HepG2 (cell line): ENCODE data around the gene PAFAH1B2. TPM values are rescaled to one million over a fixed set of nuclear protein-coding genes. Genes with fewer than 3 reads are reported as not detected.

Source experiments
- ATAC-seq: fragments of 200-7000 bp; cut with Tn5 transposase; 3 replicates; pipeline ENCODE4 v1.9.1; 2020; ENCODE audit warnings: mild to moderate bottlenecking, moderate library complexity
- BruUV-seq: library from RNA; stranded (reverse); fragments of 400-500 nt; replicated peaks from 2 replicates; lab custom pipeline; 2021; lab: Mats Ljungman, UMichigan
- CTCF ChIA-PET: fragments of 300-600 bp; formaldehyde crosslinking; extraction: SDS; loops from one replicate; lab custom pipeline; 2021; ENCODE audit warnings: low total read pairs, inconsistent platforms, low intra/inter-chr PET ratio; lab: Yijun Ruan, JAX
- POLR2A ChIA-PET: fragments of 350-600 bp; sonication (Branson Sonifier 250); formaldehyde crosslinking; loops from one replicate; lab custom pipeline; 2020; ENCODE audit warnings: antibody characterized with exemption, inconsistent platforms; lab: Yijun Ruan, JAX
- DNase-seq: peaks from one replicate; pipeline ENCODE4 v3.0.0-alpha.2; 2015; ENCODE audit warnings: low spot score
- FAIRE-seq: peaks from 3 replicates; lab custom pipeline; 2011; peaks lifted over from hg19 to GRCh38; lab: Jason Lieb, UNC
- H2AFZ ChIP-seq: one replicate; pipeline ENCODE4 v1.6.1; 2011; ENCODE audit warnings: low read length, inconsistent platforms
- H3K27ac ChIP-seq: fragments of 300-600 bp; 3 replicates; pipeline ENCODE4 v1.8.0; 2011; ENCODE audit warnings: mixed run types, mild to moderate bottlenecking, mixed read lengths, low read length, inconsistent platforms; ENCODE audit not compliant: insufficient read depth; ENCODE audit errors: extremely low read length
- H3K27me3 ChIP-seq, 2 experiments: fragments of 200-600 bp in 1 of 2; 2 replicates in 1 of 2; 3 replicates in 1 of 2; pipeline versions ENCODE4 v1.6.0 to v1.8.0; 2011; ENCODE audit warnings: low read length in 2 of 2, mild to moderate bottlenecking in 2 of 2, moderate library complexity in 2 of 2, inconsistent platforms in 1 of 2; ENCODE audit not compliant: insufficient read depth in 2 of 2, control insufficient read depth in 1 of 2
- H3K36me3 ChIP-seq, 2 experiments: fragments of 200-600 bp in 1 of 2; replicated peaks in 1 of 2; 2 replicates in 1 of 2; 3 replicates in 1 of 2; pipeline versions ENCODE4 v1.5.1 to v1.8.0; 2011; ENCODE audit warnings: low read length in 2 of 2, inconsistent platforms in 1 of 2; ENCODE audit not compliant: insufficient read depth in 2 of 2, control insufficient read depth in 1 of 2
- H3K4me1 ChIP-seq: 2 replicates; pipeline ENCODE4 v1.5.1; 2012; ENCODE audit warnings: low read length, inconsistent platforms; ENCODE audit not compliant: insufficient read depth
- H3K4me2 ChIP-seq: 2 replicates; pipeline ENCODE4 v1.6.0; 2011; ENCODE audit warnings: low read depth, low read length, inconsistent platforms
- H3K4me3 ChIP-seq, 3 experiments: fragments of 200-600 bp in 1 of 3; sonication (generic), shearing (Covaris generic) in 1 of 3; replicated peaks in 1 of 3; 2 replicates each; pipeline ENCODE4 v1.5.1; 2011 to 2016; ENCODE audit warnings: low read length in 3 of 3, inconsistent platforms in 2 of 3, low read depth in 2 of 3, mild to moderate bottlenecking in 2 of 3, control low read depth in 1 of 3, mixed read lengths in 1 of 3; ENCODE audit not compliant: insufficient read depth in 1 of 3
- H3K79me2 ChIP-seq: one replicate; pipeline ENCODE4 v1.6.1; 2011; ENCODE audit warnings: low read length, inconsistent platforms; ENCODE audit not compliant: insufficient read depth
- H3K9ac ChIP-seq: 2 replicates; pipeline ENCODE4 v1.6.0; 2011; ENCODE audit warnings: mild to moderate bottlenecking, low read depth, low read length, inconsistent platforms; ENCODE audit not compliant: insufficient read depth
- H3K9me3 ChIP-seq: 2 replicates; pipeline ENCODE4 v1.5.1; 2012; ENCODE audit warnings: mild to moderate bottlenecking, low read length
- H4K20me1 ChIP-seq: 2 replicates; pipeline ENCODE4 v1.6.0; 2011; ENCODE audit warnings: inconsistent platforms, mild to moderate bottlenecking, low read length, moderate library complexity; ENCODE audit not compliant: insufficient read depth
- CENPX ChIP-seq: sonication (generic); formaldehyde crosslinking; IDR thresholded peaks from 2 replicates; pipeline ENCODE4 v1.9.0; 2021; ENCODE audit warnings: mild to moderate bottlenecking, missing genetic modification reagents, moderate library complexity
- DRAP1 ChIP-seq: IDR thresholded peaks from 2 replicates; pipeline ENCODE4 v1.6.1; 2016; ENCODE audit warnings: missing genetic modification reagents, missing compliant biosample characterization
- PHF20 ChIP-seq: sonication (generic); formaldehyde crosslinking; IDR thresholded peaks from 2 replicates; pipeline ENCODE4 v1.5.0; 2020; ENCODE audit warnings: mild to moderate bottlenecking, missing genetic modification reagents
- RXRB ChIP-seq: IDR thresholded peaks from 2 replicates; pipeline ENCODE4 v1.6.1; 2016; ENCODE audit warnings: borderline replicate concordance, missing genetic modification reagents, missing compliant biosample characterization
- SNAPC4 ChIP-seq: sonication (generic); formaldehyde crosslinking; IDR thresholded peaks from 2 replicates; pipeline ENCODE4 v1.4.0; 2020; ENCODE audit warnings: mild to moderate bottlenecking, missing genetic modification reagents
- ZFP1 ChIP-seq: IDR thresholded peaks from 2 replicates; pipeline ENCODE4 v1.6.1; 2016
- ZMYM3 ChIP-seq: sonication (generic); formaldehyde crosslinking; IDR thresholded peaks from 2 replicates; pipeline ENCODE4 v1.5.1; 2020; ENCODE audit warnings: mild to moderate bottlenecking, missing genetic modification reagents
- ZNF703 ChIP-seq: sonication (generic); formaldehyde crosslinking; IDR thresholded peaks from 2 replicates; pipeline ENCODE4 v1.5.1; 2020; ENCODE audit warnings: missing genetic modification reagents, mild to moderate bottlenecking, moderate library complexity, borderline replicate concordance
- ZNF747 ChIP-seq: sonication (generic); formaldehyde crosslinking; IDR thresholded peaks from 2 replicates; pipeline ENCODE4 v1.8.1; 2023; ENCODE audit warnings: missing genetic modification reagents, mild to moderate bottlenecking, borderline replicate concordance
- WGBS: methylation state at CpG from one replicate; pipeline ENCODE4 v1.1.6; 2017; ENCODE audit warnings: low lambda C conversion rate; 5-methylcytosine and 5-hydroxymethylcytosine counted together
- in situ Hi-C: cut with HindIII; loops from 2 replicates; pipeline ENCODE4 v1.10.0; 2017; ENCODE audit warnings: low pct_unique_long_range_greater_than_20kb; ENCODE audit not compliant: extremely low pct_ligation_motif_present
- intact Hi-C: fragments of 100-400 bp; cut with micrococcal nuclease; formaldehyde crosslinking; loops from one replicate; pipeline ENCODE4 v1.10.0; 2022; ENCODE audit not compliant: unreplicated experiment
- polyA plus RNA-seq, 8 experiments: library from polyadenylated mRNA; depleted of rRNA in 3 of 8; stranded (reverse) in 7 of 8; unstranded in 1 of 8; fragments of >200 nt; fragmentation: Illumina TruSeq in 4 of 8; extraction: Trizol in 4 of 8; gene quantifications; 2 replicates each; pipeline versions ENCODE4 v1.2.1 to v1.2.3, GENCODE V29; 2011 to 2016; ENCODE audit warnings: low read depth in 4 of 8, missing spikeins in 1 of 8, mixed read lengths in 1 of 8; ENCODE audit not compliant: insufficient read depth in 1 of 8
- total RNA-seq, 5 experiments: library from RNA; depleted of rRNA; stranded (reverse); fragments of >200 nt; fragmentation: Illumina TruSeq; extraction: Trizol; gene quantifications; 2 replicates each; pipeline ENCODE4 v1.2.3, GENCODE V29; 2016; ENCODE audit warnings: low read depth in 1 of 5

Gene PAFAH1B2
- total and polyA plus RNA-seq, 2 of the 13 experiments (the other 11 are each of a cell fraction or from before 2014, with no cell fraction given) = 28.8 to 104 TPM

GRCh38 chr11:117193130-117194020, 49.3 kb downstream of the PAFAH1B2 start:
- WGBS = 100% methylated on average over 15 of the region's 15 CpGs
- no TSS peak for BruUV-seq
- H2AFZ ChIP-seq = no peak overlapping the region
- in situ Hi-C loops (no loop called here), intact Hi-C loops (no loop called here)
- no peak overlapping the region for H3K4me2 ChIP-seq
- no peaks in the 10 kb centered on the region for H3K9me3 ChIP-seq
- H3K4me1 ChIP-seq = peaks cover 11% of the 10 kb centered on the region
- ChIA-PET POLR2A (no interaction called here), CTCF (no interaction called here)
- ATAC-seq (no peak), FAIRE-seq (no peak), DNase-seq (no peak)
- no peaks in the 10 kb centered on the region for H3K27me3 ChIP-seq
- H3K36me3 ChIP-seq = peaks cover 4 to 18% of the 10 kb centered on the region in 2 experiments; a peak in 3 of 5 replicates
- no peak overlapping the region for H3K27ac ChIP-seq
- no peak overlapping the region for H3K9ac ChIP-seq
- no peak overlapping the region for H3K4me3 ChIP-seq
- H3K79me2 ChIP-seq = no peaks in the 10 kb centered on the region
- no peaks in the 10 kb centered on the region for H4K20me1 ChIP-seq
- no peak for TF ChIP-seq ZNF747 (CRISPR knock-in tag)
- TF ChIP-seq SNAPC4 (CRISPR knock-in tag) = no peak
- no peak for TF ChIP-seq PHF20 (CRISPR knock-in tag)
- TF ChIP-seq CENPX = no peak
- no peak for TF ChIP-seq ZNF703 (CRISPR knock-in tag)
- no peak for TF ChIP-seq DRAP1 (CRISPR knock-in tag)
- TF ChIP-seq ZMYM3 (CRISPR knock-in tag) = no peak
- no peak for TF ChIP-seq RXRB (CRISPR knock-in tag)
- TF ChIP-seq ZFP1 (CRISPR knock-in tag) = no peak
- TF ChIP-seq, all 625 proteins: peak for 0
